ENCODE measurements around the gene HTT-AS.
"Not testable (repeated sequence)": the region's sequence is repeated elsewhere in the genome, so short reads cannot be mapped to it uniquely, and the experiment has no call there.

Gene HTT-AS

DNA sequence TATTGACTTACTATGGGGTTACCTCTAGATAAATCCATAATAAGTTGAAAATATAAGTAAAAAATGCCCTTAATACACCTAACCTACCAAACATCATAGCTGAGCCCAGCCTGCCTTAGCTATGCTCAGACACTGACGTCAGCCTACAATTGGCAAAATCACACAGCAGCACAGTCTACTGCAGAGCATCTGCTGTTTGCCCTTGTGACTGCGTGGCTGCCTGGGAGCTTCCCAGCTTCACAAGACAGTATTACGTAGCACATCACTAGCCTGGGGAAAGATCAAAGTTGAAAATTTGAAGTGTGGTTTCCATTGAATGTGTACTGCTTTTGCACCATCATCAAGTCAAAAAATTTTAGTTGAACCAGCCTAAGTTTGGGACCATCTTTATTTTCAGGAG lies 8.8 kb downstream of the HTT-AS start:
- no peak for DNase-seq (ENCODE audit: low read depth in 1 of 2, low spot score in 1 of 2)
- TF ChIP-seq JUND (IDR thresholded peaks at IDR 0.05; ENCODE audit: low read depth) = no peak
- in situ Hi-C loops (cut with HindIII; ENCODE audit: low pct_unique_long_range_greater_than_20kb, low sequenced_read_pairs) = no loop called here

GRCh38 chr4:3062471-3062870 lies 11.9 kb downstream of the HTT-AS start:
- in situ Hi-C loops (cut with HindIII; ENCODE audit: low pct_unique_long_range_greater_than_20kb, low sequenced_read_pairs) = no loop called here
- DNase-seq (ENCODE audit: low read depth in 1 of 2, low spot score in 1 of 2) = no peak
- no peak for TF ChIP-seq JUND (IDR thresholded peaks at IDR 0.05; ENCODE audit: low read depth)

DNA sequence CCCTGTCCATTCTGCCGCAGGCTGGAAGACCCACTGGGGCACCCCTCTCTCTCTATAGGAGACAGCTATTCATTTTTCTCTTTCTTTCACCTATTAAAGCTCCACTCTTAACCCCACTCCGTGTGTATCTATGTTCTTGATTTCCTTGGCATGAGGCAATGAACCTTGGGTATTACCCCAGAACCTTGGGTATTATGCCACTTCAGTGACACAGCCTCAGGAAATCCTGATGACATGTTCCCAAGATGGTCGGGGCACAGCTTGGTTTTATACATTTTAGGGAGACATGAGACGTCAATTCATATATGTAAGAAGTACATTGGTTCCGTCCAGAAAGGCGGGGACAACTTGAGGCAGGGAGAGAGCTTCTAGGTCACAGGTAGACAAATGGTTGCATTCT lies 13.4 kb downstream of the HTT-AS start:
- TF ChIP-seq JUND (IDR thresholded peaks at IDR 0.05; ENCODE audit: low read depth) = no peak
- in situ Hi-C loops (cut with HindIII; ENCODE audit: low pct_unique_long_range_greater_than_20kb, low sequenced_read_pairs) = no loop called here
- DNase-seq (ENCODE audit: low read depth in 1 of 2, low spot score in 1 of 2) = no peak

GRCh38 chr4:3059943-3060342 lies 14.4 kb downstream of the HTT-AS start:
- in situ Hi-C loops (cut with HindIII; ENCODE audit: low pct_unique_long_range_greater_than_20kb, low sequenced_read_pairs) = no loop called here
- no peak for DNase-seq (ENCODE audit: low read depth in 1 of 2, low spot score in 1 of 2)
- no peak for TF ChIP-seq JUND (IDR thresholded peaks at IDR 0.05; ENCODE audit: low read depth)

DNA sequence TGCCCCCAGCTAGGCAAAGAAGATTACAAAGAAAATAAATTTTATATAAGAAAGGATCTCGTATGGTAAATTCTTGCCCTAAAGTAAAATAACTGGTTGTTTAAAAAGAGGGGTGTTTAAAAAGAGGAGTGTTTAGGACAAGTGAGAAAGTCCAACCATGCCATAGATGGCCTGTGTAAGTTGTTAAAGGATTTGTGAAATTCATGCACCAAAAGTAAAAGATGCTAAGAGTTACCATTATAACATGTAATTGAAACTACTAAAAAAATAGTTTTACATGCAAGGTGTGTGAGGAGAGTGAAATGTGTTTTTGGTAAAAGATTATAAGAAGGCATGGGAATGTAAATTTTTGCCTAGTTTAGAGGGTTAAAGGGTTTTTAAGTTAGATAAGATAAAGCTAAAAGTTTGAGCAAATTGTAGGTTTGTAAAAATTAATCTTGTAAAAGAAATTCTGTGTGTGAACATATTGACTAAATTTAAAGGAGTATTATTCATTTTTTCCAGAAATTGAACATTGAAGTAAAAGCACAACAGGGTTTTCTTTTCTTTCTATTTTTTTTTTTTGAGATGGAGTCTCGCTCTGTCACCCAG lies 20.1 kb downstream of the HTT-AS start:
- in situ Hi-C loops (cut with HindIII; ENCODE audit: low pct_unique_long_range_greater_than_20kb, low sequenced_read_pairs) = no loop called here
- TF ChIP-seq JUND (IDR thresholded peaks at IDR 0.05; ENCODE audit: low read depth) = no peak
- DNase-seq (ENCODE audit: low read depth in 1 of 2, low spot score in 1 of 2) = no peak

GRCh38 chr4:3051141-3051897 lies 23.0 kb downstream of the HTT-AS start:
- DNase-seq (ENCODE audit: low read depth in 1 of 2, low spot score in 1 of 2); in situ Hi-C loops (cut with HindIII; ENCODE audit: low pct_unique_long_range_greater_than_20kb, low sequenced_read_pairs): not testable (repeated sequence)

- in situ Hi-C loops (cut with HindIII; ENCODE audit: low pct_unique_long_range_greater_than_20kb, low sequenced_read_pairs) = no loop called here
- peak in 1 of 2 experiments; percentile 87 for DNase-seq (ENCODE audit: low read depth in 1 of 2, low spot score in 1 of 2)
- TF ChIP-seq JUND (IDR thresholded peaks at IDR 0.05; ENCODE audit: low read depth) = no peak
Observed at GRCh38 chr4:3047464-3048286, 26.7 kb downstream of the HTT-AS start.

- TF ChIP-seq JUND (IDR thresholded peaks at IDR 0.05; ENCODE audit: low read depth) = no peak
- in situ Hi-C loops (cut with HindIII; ENCODE audit: low pct_unique_long_range_greater_than_20kb, low sequenced_read_pairs) = no loop called here
- no peak for DNase-seq (ENCODE audit: low read depth in 1 of 2, low spot score in 1 of 2)
Observed at GRCh38 chr4:3046623-3047022, 27.7 kb downstream of the HTT-AS start.

GRCh38 chr4:3046162-3046561 lies 28.2 kb downstream of the HTT-AS start:
- no peak for TF ChIP-seq JUND (IDR thresholded peaks at IDR 0.05; ENCODE audit: low read depth)
- DNase-seq (ENCODE audit: low read depth in 1 of 2, low spot score in 1 of 2) = peak in 1 of 2 experiments; percentile 39
- in situ Hi-C loops (cut with HindIII; ENCODE audit: low pct_unique_long_range_greater_than_20kb, low sequenced_read_pairs) = no loop called here

DNA sequence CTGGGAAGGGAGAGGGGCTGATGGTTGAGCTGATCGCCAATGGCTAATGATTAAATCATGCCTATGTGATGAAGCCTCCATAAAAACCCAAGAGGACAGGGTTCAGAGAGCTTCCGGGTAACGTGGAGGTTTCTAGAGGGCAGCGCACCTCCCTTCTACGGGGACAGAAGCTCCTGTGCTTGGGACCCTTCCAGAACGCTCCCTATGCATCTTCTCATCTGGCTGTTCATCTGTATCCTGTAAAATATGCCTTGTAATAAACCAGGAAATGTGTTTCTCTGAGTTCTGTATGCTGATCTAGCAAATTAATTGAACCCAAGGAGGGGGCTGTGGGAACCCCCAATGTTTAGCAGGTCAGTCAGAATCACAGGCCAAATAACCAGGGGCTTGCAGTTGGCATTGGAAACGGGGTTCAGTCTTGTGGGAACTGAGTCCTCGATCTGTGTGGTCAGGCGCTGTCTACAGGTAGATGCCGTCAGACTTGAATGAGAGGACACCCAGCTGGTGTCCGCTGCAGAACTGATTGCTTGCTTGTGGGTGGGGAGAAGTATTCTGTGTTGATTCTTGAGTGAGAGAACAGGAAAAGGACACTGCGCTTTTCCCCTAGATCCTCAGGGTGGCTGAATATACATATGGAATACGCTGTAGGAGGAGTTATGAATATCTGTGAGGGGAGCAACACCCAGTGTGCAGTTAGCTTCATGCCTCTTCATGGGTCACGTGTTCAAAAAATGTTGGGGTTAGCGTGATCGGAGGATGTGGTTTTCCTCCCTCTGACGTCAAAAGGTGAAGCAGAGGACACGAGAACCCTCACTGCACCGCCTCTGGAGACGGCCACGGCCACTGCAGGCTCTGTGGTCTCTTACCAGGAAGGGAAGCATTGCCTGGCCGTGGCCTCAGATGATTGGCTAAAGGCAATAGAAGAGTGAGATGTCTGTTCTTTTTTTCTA lies 29.2 kb downstream of the HTT-AS start:
- DNase-seq (ENCODE audit: low read depth in 1 of 2, low spot score in 1 of 2) = peak in 1 of 2 experiments; percentile 78
- in situ Hi-C loops (cut with HindIII; ENCODE audit: low pct_unique_long_range_greater_than_20kb, low sequenced_read_pairs) = no loop called here
- no peak for TF ChIP-seq JUND (IDR thresholded peaks at IDR 0.05; ENCODE audit: low read depth)

- in situ Hi-C loops (cut with HindIII; ENCODE audit: low pct_unique_long_range_greater_than_20kb, low sequenced_read_pairs) = no loop called here
- no peak for DNase-seq (ENCODE audit: low read depth in 1 of 2, low spot score in 1 of 2)
- no peak for TF ChIP-seq JUND (IDR thresholded peaks at IDR 0.05; ENCODE audit: low read depth)
Observed at GRCh38 chr4:3043282-3044020, 30.9 kb downstream of the HTT-AS start.

Data from T47D (cell line).